HG02571 (cell line): Measurements from ENCODE around the gene LAMA3.
"Not testable (repeated sequence)": the region's sequence is repeated elsewhere in the genome, so short reads cannot be mapped to it uniquely, and the experiment has no call there.

Experiments
- ATAC-seq: cut with Tn5 transposase; IDR thresholded peaks from one replicate; pipeline ENCODE4 v1.9.1; 2021; ENCODE audit warnings: mild to moderate bottlenecking, moderate library complexity; ENCODE audit not compliant: unreplicated experiment

The LAMA3 gene

GRCh38 chr18:23704806-23705205 lies 15.6 kb downstream of the LAMA3 start:
- no peak for ATAC-seq

DNA sequence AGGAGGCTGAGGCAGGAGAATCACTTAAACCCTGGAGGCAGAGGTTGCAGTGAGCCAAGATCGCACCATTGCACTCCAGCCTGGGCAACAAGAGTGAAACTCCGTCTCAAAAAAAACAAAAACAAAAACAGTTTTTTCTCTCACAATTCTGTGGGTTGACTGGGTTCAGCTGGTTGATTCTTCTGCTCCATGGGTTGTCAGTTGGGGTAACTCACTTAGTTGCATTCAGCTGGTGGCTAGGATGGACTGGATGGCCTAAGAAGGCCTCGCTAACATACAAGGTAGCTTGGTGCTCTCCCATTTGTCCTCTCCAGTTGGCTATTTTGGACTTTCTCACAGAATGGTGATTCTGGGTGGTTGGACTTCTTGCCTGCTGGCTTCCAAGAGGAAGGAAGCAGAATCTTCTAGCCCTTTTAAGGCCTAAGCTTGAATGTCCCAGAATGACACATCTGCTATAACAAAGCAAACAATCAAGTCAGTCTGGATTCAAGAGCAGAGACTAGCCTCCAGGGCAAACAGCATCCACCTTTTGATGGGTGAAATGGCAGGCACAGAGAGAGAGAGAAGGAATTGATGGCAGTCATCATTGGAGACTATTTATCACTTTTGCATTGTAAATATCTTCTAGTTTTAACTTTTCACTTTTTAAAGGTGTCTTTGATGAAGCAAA lies 17.9 kb downstream of the LAMA3 start:
- ATAC-seq = no peak

DNA sequence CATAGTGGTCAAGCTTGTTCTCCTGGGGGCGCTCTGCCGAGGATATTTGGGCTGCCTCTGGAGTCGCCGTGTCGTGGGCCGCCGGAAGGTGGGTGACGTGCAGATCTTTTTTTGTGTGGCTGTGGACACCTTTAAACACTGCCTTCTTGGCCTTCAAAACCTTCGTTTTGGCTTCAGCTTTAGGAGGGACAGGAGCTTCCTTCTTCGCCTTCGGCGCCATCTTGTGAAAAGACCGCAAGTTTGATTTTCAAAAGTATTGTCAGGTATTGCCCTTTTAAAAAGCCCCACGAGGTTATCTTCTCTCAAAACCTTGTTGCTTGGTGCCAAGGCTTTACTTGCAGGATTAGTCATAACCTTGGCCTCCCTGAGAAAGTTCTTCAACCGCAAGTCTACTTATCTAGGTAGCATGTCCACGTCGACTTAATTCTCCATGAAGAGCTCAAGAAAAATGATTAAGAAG lies 20.8 kb downstream of the LAMA3 start:
- ATAC-seq = no peak

- no peak for ATAC-seq
Measured at GRCh38 chr18:23710946-23711345, 21.7 kb downstream of the LAMA3 start.

- no peak for ATAC-seq
Measured at GRCh38 chr18:23711426-23711825, 22.2 kb downstream of the LAMA3 start.

DNA sequence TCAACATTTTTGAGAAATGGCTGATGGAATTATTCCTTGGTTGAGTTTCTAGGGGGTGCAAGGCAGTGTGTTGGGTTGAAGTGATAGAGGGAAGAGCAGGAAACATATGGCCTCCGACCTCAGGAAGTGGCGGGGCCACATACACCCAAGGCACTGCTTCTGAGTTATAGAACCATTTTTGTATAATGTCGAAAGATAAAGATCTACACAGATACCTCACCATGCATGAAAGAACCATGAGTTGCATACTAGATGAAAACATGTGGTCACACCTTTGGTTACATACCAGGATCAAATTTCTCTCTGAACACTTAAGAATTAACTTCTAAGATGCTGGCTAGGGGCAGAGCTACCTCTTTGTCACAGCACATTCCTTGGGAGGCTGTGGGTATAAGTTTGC lies 23.2 kb downstream of the LAMA3 start:
- no peak for ATAC-seq

- ATAC-seq = no peak
Measured at GRCh38 chr18:23714576-23714975, 25.3 kb downstream of the LAMA3 start.

- not testable (repeated sequence) for ATAC-seq
Measured at GRCh38 chr18:23716079-23716478, 26.8 kb downstream of the LAMA3 start.

DNA sequence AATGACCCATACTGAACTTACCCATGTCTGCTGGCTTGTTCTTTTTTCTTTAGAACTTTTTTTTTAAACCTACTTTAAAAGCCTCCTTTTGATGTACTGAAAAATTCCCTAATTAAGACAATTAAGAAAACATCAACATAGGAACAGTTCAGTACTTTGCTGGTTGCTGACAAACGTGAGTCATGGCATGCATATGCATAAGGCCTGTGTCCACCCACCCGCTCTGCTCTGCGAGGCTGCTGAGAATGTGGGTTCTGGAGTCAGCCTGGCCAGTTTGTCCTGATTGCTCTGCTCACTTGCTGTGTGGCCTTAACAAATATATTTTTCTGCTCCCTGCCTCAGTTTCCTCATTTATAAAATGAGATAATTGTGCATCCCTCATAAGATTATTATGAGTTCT lies 27.3 kb downstream of the LAMA3 start:
- ATAC-seq = no peak

- no peak for ATAC-seq
Measured at GRCh38 chr18:23716966-23717365, 27.7 kb downstream of the LAMA3 start.

DNA sequence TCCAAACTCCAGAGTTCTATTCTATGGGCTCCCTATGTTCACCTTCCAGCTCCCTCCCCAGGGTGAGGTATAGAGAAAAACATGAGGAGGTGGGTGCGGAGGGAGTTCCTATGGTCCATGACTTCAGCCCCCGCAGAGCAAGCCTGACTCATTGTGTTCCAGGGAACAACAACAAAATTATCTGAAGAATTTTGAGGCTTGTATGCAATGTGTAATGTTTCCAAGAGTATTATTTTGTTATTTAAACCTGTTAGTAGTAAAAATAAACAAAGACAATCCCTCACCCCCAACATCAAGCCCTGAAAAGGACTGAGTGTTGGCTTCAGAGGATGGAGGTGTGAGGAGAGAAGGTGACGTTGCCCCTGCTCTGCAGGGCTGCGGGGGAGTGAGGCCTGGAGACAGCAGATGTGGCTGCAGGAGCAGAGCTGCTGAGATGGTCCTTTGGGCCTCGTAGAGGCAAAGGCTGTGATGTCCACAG lies 29.0 kb downstream of the LAMA3 start:
- ATAC-seq = no peak

GRCh38 chr18:23718731-23719130 lies 29.5 kb downstream of the LAMA3 start:
- ATAC-seq = no peak

DNA sequence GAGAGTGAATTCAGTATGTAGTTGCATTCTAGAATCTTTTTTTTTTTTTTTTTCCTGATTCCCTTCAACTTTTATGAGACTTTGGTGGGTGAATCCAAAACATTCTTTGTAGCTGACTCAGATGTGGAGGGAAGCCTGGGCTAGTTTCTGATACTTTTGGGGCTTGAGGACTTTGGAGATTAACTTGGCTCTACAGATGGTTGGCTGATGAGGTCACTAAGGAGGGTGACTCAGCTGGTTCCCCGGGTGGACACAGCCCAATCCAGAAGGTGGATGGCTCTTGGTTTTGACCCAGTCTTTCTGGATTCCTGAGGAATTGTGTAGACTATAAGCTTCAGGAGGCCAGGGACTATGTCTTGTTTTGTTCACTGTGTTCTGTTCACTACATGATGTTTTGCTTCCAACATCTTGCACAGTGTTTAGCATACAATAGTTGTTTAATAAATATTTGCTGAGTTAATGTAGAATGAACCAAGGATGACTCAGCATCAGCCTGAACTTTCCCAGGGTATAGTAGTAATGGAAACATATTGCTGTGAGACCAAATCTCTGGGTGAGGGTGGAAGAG lies 30.5 kb downstream of the LAMA3 start:
- ATAC-seq = no peak

- no peak for ATAC-seq
Measured at GRCh38 chr18:23721696-23722480, 32.6 kb downstream of the LAMA3 start.

DNA sequence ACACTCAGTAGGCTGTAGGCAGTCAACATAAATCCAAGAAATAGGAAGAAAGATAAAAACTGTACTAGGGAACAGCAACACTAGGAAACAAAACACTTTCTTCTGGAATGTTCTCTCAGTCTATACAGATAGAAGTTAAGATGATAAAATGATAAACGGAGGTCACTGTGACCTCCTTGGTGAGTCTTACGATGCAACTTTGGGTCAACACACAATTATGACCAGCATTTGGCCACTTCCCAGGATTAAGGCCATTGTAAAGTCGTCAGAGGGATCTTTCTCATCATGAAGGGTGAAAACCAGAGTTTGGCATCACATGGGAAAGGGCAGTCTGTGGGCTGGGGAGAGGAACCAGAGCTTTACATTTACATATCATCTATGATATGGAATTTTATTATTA lies 33.4 kb downstream of the LAMA3 start:
- no peak for ATAC-seq

- ATAC-seq = no peak
Measured at GRCh38 chr18:23723121-23723520, 33.9 kb downstream of the LAMA3 start.

GRCh38 chr18:23724681-23725080 lies 35.4 kb downstream of the LAMA3 start:
- ATAC-seq = no peak

DNA sequence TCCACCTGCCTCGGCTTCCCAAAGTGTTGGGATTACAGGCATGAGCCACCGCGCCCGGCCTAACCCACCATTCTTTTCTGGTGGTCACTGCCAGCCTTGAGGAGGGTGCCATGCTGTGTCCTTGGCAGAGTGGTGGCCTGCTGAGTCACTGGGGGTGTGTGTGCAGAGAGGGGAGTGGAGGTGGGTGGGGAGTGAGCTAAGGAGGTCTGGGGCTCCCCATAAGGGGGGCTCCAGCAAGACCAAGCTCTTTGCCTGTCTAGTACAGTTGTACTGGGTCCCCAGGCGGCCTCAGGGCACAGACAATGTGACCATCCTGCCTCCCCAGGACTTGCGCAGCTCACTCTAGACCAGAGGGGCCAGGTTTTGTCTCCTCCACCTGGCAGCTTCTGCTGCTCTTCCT lies 36.1 kb downstream of the LAMA3 start:
- no peak for ATAC-seq

- ATAC-seq = no peak
Measured at GRCh38 chr18:23725827-23726661, 36.8 kb downstream of the LAMA3 start.

- ATAC-seq = no peak
Measured at GRCh38 chr18:23727707-23728493, 38.6 kb downstream of the LAMA3 start.
